Heart left ventricle (tissue), 16 donors: ENCODE measurements around the gene UPK2. TPM values are rescaled to one million over a fixed set of nuclear protein-coding genes. Genes with fewer than 3 reads are reported as not detected.
A peak's percentile ranks its signal among the peaks of the same experiment; 100 is the strongest.

ENCODE experiments used
- ATAC-seq, 4 donors: fragments of 200-7000 bp; cut with Tn5 transposase; one replicate each; pipeline ENCODE4 v1.9.1; 2020 to 2022; ENCODE audit warnings: moderate library complexity in 4 of 4, mild to moderate bottlenecking in 3 of 4, moderate number of reproducible peaks in 1 of 4
- DNase-seq, 5 donors: peaks; one replicate each; pipeline ENCODE4 v3.0.0-alpha.2; 2020
- H3K27ac ChIP-seq, 12 donors: fragments of 200-600 bp; sonication (generic) in 4 of 12; one replicate each; pipeline versions ENCODE4 v1.5.0 to v1.8.0; 2016 to 2022; ENCODE audit warnings: mild to moderate bottlenecking in 2 of 12
- H3K27me3 ChIP-seq, 9 donors: fragments of 200-600 bp; sonication (generic) in 2 of 9; one replicate each; pipeline versions ENCODE4 v1.5.1 to v1.8.0; 2016 to 2022; ENCODE audit warnings: mild to moderate bottlenecking in 3 of 9
- H3K36me3 ChIP-seq, 9 donors: fragments of 200-600 bp; sonication (generic) in 2 of 9; one replicate each; pipeline versions ENCODE4 v1.5.0 to v1.8.0; 2018 to 2022; ENCODE audit warnings: mild to moderate bottlenecking in 2 of 9
- H3K4me1 ChIP-seq, 12 donors: fragments of 200-600 bp; sonication (generic) in 4 of 12; one replicate each; pipeline versions ENCODE4 v1.5.0 to v1.8.0; 2016 to 2022; ENCODE audit warnings: mild to moderate bottlenecking in 3 of 12
- H3K4me3 ChIP-seq, 12 donors: fragments of 200-600 bp; sonication (generic) in 4 of 12; one replicate each; pipeline versions ENCODE4 v1.5.0 to v1.8.0; 2017 to 2022; ENCODE audit warnings: mild to moderate bottlenecking in 9 of 12, moderate library complexity in 4 of 12
- H3K9me3 ChIP-seq, 12 donors: fragments of 200-600 bp; sonication (generic) in 4 of 12; one replicate each; pipeline versions ENCODE4 v1.5.0 to v1.8.0; 2016 to 2022; ENCODE audit warnings: mild to moderate bottlenecking in 1 of 12
- POLR2A ChIP-seq, 2 donors: fragments of 450-650 bp; IDR thresholded peaks; one replicate each; pipeline ENCODE4 v1.6.1; 2017; ENCODE audit warnings: antibody characterized with exemption in 2 of 2, mild to moderate bottlenecking in 2 of 2, moderate library complexity in 2 of 2
- WGBS, 4 donors: extraction: QIAGEN DNeasy Blood & Tissue Kit in 2 of 4; methylation state at CpG; one replicate each; pipeline versions ENCODE4 v1.1.5 to v1.1.7; 2013 to 2018; 5-methylcytosine and 5-hydroxymethylcytosine counted together
- intact Hi-C, 10 donors: fragments of 100-400 bp; cut with DNase I; formaldehyde crosslinking; loops; one replicate each; pipeline versions ENCODE4 v1.11.1 to v1.14.2; 2022
- polyA plus RNA-seq, 2 donors: library from polyadenylated mRNA; stranded (reverse); fragments of 200-250 nt; gene quantifications; one replicate each; pipeline ENCODE4 v1.2.3, GENCODE V29; 2013
- total RNA-seq, 9 donors: library from RNA; depleted of rRNA in 2 of 9; stranded (reverse); fragments of >200 nt in 2 of 9; fragmentation: NEBNext Ultra II Directional in 3 of 9; extraction: Animal tissue kit (Norgen Biotek cat#: 25700) in 3 of 9; gene quantifications; one replicate each; pipeline versions ENCODE4 v1.1.0 to v1.2.4, GENCODE V29; 2016 to 2023
- TF ChIP-seq, protein P1 (sequence below), 12 donors: fragments of 200-600 bp; sonication (generic) in 4 of 12; IDR thresholded peaks; one replicate each; pipeline versions ENCODE4 v1.5.0 to v1.8.0; 2018 to 2022; ENCODE audit warnings: antibody characterized with exemption in 12 of 12, mild to moderate bottlenecking in 5 of 12
- donor health status: ischemic (EF 13 %, LVEDD 7.1; RV severe dilation, severe dysfunction).
- donor health status: healthy with polysubstance abuse.
- donor health status: DM: no; HTN: yes; CAD: no.
- donor health status: DM: no; HTN: no; CAD: no.
- donor health status: ischemic (EF 25% LVEDD 6.9; RV normal size, moderate dysfunction).
- donor health status: ischemic (EF 25% LVEDD 5.7; RV mildly dilated, moderate dysfunction).
- donor health status: healthy.
- donor health status: DM: yes; HTN: yes; CAD: no.
- donor health status: ischemic (EF 35%, LVEDD 5.7; RV mildly dilated, moderate dysfunction).
- donor health status: nonischemic (EF 11% LVEDD 7.7; RV severe dilation, severe dysfunction).
- donor health status: DM: yes; HTN: yes; CAD: no.
- donor health status: PGD.
- donor health status: ischemic (EF 29% LVEDD 5.4; RV normal size, mild dysfunction).
- donor health status: nonischemic (EF 23%, LVEDD 6.1; RV moderate dilation, normal function).

Gene UPK2
- total and polyA plus RNA-seq, 11 donors: not detected

DNA sequence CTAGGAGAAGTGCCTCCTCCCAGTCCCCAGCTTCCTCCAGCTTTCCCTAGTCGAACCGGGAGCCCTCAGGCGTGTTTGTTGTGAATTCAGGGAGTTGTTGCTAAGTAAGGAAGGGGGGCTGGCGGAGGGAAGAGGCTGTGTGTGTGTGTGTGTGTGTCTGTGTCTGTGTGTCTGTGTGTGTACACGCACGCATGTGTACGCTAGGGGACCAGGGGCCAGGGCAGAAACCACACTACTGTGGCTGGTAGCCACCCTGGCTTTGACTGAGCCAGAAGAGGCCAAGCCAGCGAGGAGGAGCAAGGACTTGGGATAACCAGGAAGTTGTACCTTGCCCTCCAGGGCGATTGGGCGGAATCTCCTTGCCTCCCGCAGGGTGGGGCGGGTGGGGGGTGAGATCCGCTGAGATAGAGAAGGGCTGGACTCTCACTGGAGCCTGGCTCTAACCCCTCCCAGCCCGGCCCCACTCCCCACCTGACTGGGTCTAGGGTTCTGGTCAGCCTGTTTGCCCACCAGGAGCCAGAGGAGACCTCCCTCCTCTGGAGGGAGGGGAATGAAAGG, 37.9 kb upstream of the UPK2 start:
- 1 to 9% (median 4%) methylated on average over 14 of the region's 14 CpGs for WGBS, 4 donors
- Histone ChIP-seq H3K27ac (peak overlapping the region; percentile 87 to 100 (median 95)), H3K4me3 (peak overlapping the region in 10 of 12 donors; percentile 17 to 95 (median 39)), H3K27me3 (no peaks in the 10 kb centered on the region), H3K4me1 (peaks cover 32 to 100% (median 99%) of the 10 kb centered on the region in 12 donors), H3K9me3 (no peaks in the 10 kb centered on the region), H3K36me3 (no peaks in the 10 kb centered on the region)
- intact Hi-C loops: no loop called here
- TF ChIP-seq, protein P1, sequence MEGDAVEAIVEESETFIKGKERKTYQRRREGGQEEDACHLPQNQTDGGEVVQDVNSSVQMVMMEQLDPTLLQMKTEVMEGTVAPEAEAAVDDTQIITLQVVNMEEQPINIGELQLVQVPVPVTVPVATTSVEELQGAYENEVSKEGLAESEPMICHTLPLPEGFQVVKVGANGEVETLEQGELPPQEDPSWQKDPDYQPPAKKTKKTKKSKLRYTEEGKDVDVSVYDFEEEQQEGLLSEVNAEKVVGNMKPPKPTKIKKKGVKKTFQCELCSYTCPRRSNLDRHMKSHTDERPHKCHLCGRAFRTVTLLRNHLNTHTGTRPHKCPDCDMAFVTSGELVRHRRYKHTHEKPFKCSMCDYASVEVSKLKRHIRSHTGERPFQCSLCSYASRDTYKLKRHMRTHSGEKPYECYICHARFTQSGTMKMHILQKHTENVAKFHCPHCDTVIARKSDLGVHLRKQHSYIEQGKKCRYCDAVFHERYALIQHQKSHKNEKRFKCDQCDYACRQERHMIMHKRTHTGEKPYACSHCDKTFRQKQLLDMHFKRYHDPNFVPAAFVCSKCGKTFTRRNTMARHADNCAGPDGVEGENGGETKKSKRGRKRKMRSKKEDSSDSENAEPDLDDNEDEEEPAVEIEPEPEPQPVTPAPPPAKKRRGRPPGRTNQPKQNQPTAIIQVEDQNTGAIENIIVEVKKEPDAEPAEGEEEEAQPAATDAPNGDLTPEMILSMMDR (IDR thresholded peaks at IDR 0.05): no peak
- peak in 1 of 2 donors; percentile 21 for TF ChIP-seq POLR2A (IDR thresholded peaks at IDR 0.05)
- DNase-seq (peak in 4 of 5 donors; percentile 67 to 84 (median 80)), ATAC-seq (peak; percentile 4 to 22 (median 6))

DNA sequence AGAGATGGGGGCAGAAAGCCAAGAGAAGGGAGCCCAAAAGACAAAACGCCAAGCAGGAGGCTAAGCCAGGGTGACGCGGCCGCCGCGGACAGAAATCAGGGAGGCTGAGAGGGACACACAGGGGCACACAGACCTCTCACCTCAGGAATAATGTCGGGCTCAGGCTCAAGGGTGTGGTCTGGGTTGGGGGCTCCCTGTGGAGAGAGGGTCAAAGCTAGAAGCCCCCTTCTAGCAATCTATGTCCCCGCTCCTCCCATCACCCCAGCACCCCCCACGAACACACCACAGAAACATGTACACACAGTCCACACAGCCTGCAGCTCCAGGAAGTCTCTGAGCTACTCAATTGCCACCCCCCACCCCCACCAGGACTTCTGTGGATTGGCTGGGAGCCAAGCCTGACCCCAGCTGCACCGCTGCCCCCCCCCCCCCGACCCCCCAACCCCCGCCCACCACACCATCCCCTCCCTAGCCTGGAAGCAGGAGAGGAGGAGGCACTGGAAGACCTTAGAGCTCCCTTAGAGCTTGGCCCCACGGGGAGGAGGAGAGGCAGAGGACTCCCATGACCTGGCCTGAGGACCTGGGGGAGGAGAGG, 37.3 kb upstream of the UPK2 start:
- 0 to 10% (median 7%) methylated on average over 7 to 13 of the region's 13 CpGs for WGBS, 4 donors
- Histone ChIP-seq H3K27ac (peak overlapping the region; percentile 90 to 100 (median 95)), H3K4me1 (peaks cover 27 to 100% (median 99%) of the 10 kb centered on the region in 12 donors), H3K4me3 (peak overlapping the region in 10 of 12 donors; percentile 17 to 99 (median 92)), H3K27me3 (no peaks in the 10 kb centered on the region), H3K36me3 (no peaks in the 10 kb centered on the region), H3K9me3 (no peaks in the 10 kb centered on the region)
- TF ChIP-seq, protein P1 (IDR thresholded peaks at IDR 0.05): no peak
- no peak for TF ChIP-seq POLR2A (IDR thresholded peaks at IDR 0.05)
- intact Hi-C loops: no loop called here
- DNase-seq: peak in 2 of 5 donors; percentile 45 to 48
- ATAC-seq: no peak

DNA sequence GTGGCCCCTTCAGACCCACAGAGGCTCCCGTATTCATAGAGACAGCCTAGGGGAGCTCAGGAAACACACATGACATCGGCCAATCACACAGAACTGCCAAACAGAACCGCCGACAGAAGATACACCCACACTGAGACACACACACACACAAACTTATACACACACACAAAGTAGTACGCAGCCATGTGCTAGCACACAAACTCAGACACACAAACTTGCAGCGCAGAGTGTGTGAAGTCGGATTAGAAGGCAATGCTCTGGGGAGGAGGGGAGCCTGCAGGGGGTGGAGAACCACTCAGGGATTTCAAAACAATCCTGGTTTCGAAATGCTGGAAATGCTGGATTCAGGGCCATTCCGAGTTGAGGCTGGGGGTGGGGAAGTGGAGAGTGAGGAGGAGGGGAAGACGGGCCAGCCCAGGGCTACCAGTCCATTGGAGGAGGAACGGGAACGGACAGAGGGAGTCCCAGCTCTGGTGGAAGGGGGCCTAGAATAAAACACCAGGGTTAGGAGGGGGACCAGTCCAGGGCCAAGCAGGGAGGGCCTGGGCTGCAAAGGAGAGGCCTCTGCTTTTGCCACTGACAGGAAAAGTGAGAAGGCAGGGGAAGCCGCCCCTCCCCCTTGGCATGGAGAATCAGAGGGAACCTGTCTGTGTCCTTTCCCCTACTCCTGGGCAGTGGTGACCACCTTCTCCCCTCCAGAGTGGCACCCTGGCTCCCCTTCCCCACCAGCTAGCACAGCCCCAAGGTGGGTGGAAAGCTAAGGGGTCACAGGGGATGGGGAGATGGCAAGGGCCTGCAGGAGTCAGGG, 34.8 kb upstream of the UPK2 start:
- no peaks in the 10 kb centered on the region for H3K9me3 ChIP-seq
- 10 to 14% (median 12%) methylated on average over 13 of the region's 13 CpGs for WGBS, 4 donors
- intact Hi-C loops: loop anchor here in 1 of 10 donors (1.0 kb wide), 1 partner anchor 12 kb away; no protein-coding TSS in a partner anchor
- H3K36me3 ChIP-seq: no peaks in the 10 kb centered on the region
- peak overlapping the region; percentile 87 to 100 (median 94) for H3K27ac ChIP-seq
- DNase-seq (peak in 3 of 5 donors; percentile 71 to 75 (median 73)), ATAC-seq (peak in 2 of 4 donors; percentile 0 to 3)
- TF ChIP-seq, protein P1 (IDR thresholded peaks at IDR 0.05): no peak
- no peak for TF ChIP-seq POLR2A (IDR thresholded peaks at IDR 0.05)
- H3K27me3 ChIP-seq: no peaks in the 10 kb centered on the region
- peak overlapping the region in 11 of 12 donors; percentile 79 to 99 (median 92) for H3K4me3 ChIP-seq
- peaks cover 10 to 87% (median 78%) of the 10 kb centered on the region in 12 donors for H3K4me1 ChIP-seq
